GM11168 (cell line): ENCODE data around the gene WDR82.

Experiments used
- in situ Hi-C: fragments of 300-500 bp; cut with MboI; formaldehyde crosslinking; loops from one replicate; pipeline ENCODE4 v1.12.0; 2022; ENCODE audit warnings: low sequenced_read_pairs; ENCODE audit not compliant: unreplicated experiment

Gene WDR82

DNA sequence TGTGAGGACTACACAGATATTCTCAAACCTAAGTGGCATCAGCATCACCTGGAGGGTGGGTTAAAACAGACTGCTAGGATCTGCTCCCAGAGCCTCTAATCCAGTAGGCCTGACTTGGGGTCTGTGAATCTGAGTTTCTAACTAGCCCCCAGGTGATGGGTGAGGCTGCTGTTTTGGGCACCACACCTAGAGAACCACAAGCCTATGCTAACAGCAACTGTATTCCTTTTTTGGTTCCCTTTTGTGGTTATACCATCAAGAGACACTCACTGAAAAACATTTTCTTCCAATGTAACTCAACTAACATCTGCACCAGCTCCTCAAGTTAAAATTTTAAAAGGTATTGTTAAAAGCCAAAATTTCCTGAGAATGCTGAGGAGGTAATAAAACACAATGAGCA lies 16.0 kb downstream of the WDR82 start:
- in situ Hi-C loops = no loop called here

GRCh38 chr3:52259448-52259847 lies 19.0 kb downstream of the WDR82 start:
- in situ Hi-C loops = no loop called here

DNA sequence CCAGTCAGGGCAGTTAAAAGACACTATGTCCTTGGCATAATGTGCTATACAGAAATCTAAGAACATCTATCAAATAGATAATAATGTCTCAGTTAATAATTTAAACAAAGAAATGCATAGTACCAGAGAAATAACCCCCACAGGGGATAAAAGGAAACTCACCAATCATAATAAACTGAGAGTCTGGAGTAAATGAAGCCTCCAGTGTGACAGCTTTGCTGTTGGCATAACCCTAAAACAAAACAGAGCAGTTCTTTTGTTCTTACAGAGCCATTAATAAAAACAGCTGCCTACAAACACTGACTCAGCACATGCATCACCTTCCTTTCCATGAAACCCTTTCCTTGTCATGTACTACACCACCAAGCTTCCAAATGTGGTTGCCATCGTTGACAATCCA lies 19.4 kb downstream of the WDR82 start:
- in situ Hi-C loops = no loop called here

DNA sequence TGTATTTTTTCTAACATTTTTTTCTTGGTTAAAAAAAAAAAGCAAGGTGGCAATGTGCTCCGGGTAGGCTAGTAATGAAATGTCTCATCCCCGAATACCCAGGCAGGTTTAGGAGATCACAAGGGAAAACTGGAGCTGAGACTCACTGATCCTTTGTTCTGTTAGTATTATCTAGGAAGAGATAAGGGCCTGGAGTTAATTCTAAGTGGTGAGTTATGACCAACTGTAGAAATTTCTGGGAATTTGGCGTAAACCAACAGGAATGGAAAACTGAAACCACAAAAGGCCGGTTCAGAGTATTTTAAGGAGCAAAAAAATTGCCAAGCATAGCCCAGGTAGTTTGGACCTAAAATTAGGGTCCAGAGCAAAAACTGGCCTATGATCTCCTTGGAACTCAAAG lies 20.5 kb downstream of the WDR82 start:
- in situ Hi-C loops = no loop called here

- in situ Hi-C loops = no loop called here
These were observed 21.8 kb downstream of the WDR82 start for GRCh38 chr3:52256622-52257021.

- in situ Hi-C loops = no loop called here
These were observed 22.3 kb downstream of the WDR82 start for GRCh38 chr3:52256159-52256558.

- in situ Hi-C loops = no loop called here
These were observed 23.8 kb downstream of the WDR82 start for GRCh38 chr3:52254608-52255007.

DNA sequence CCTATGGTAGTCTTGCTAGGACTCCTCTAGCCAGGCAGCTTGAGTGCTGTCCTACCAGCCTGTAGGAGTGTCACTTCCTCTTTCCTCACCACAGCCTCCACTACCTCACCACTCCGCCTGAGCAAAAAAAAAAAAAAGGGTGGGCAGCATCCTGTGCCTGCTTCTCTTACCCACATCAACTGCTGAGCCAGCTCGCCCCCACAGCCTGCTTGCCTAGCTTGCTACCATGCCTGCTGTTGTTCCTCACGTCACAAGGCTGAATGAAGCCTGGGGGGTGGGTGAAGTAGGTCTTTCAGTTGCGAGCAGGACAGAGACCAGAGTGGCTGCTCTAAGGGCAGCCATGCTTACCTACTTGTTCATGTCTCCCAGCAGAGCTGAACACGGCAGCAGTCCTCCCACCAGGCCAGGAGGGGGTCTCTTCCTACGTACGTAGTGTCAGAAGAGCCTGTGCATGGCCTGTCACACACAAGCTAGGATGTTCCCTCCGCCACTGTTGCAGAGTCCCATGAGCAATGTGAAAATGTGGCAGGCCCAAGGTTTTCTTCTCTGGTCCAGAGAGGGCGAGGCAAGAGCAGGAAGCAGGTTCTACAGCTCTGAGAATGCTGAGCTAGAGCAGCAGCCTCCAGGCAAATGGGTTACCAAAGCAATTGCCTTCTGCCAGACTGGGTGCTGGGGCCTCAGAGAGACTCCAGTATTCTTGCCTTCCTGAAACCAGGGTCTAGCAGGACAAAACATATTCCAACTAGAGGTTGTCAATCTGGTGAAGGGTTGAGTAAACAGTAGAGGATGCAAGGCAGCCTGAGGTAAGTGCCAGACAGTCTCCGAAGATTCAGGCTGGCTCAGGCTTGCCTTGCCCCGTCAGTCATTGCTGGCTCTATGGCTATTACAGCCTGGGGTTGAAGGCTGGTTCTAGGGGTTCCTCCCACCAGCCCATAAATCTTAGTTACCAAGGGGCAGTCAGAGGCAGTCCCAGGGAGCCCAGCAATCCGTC lies 24.8 kb downstream of the WDR82 start:
- in situ Hi-C loops = no loop called here

DNA sequence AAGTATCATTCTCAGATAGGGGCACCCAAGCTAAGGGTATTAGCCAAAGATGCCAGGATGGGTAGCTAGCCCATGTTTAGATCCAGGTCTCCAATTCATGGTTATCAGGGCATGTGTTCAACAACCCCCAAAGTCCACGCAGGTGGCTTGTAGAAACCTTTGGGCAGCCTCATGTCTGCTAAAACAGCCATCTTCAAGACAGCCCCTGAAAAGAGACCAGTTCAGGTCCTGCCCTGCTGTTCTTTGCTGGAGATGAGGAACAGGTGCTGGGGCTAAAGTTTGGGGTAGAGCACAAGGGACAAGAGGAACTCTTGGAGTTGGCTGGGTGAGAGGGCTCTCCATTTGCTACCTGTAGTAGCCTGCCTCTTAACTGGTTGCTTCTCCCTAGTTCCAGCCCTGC lies 28.3 kb downstream of the WDR82 start:
- in situ Hi-C loops = no loop called here

- in situ Hi-C loops = no loop called here
These were observed 28.8 kb downstream of the WDR82 start for GRCh38 chr3:52249683-52250082.

GRCh38 chr3:52248816-52249547 lies 29.5 kb downstream of the WDR82 start:
- in situ Hi-C loops = no loop called here

GRCh38 chr3:52248165-52248541 lies 30.3 kb downstream of the WDR82 start:
- in situ Hi-C loops = no loop called here

- in situ Hi-C loops = no loop called here
These were observed 30.9 kb downstream of the WDR82 start for GRCh38 chr3:52247409-52248164.

DNA sequence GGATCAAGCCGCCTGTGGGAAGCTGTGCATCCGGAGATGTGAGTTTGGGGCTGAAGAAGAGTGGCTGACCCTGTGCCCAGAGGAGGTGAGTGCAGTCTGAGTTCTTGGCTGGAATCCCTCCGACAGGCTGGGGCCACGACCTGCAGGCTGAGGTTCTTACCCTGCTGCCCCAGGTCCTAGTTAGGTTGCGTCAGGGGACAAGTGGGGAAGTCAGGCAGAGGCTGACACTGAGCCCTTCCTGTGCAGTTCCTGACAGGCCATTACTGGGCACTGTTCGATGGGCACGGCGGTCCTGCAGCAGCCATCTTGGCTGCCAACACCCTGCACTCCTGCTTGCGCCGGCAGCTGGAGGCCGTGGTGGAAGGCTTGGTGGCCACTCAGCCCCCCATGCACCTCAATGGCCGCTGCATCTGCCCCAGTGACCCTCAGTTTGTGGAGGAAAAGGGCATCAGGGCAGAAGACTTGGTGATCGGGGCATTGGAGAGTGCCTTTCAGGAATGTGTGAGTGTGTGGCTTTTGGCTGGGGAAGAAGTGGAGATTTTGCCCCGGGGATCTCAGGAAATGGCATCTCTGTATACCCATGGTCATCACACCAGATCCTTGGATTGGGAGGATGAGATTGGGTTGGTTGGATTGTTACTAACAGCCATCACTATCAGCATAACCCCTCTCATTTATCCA lies 31.6 kb downstream of the WDR82 start:
- in situ Hi-C loops = no loop called here

- in situ Hi-C loops = no loop called here
These were observed 32.2 kb downstream of the WDR82 start for GRCh38 chr3:52246264-52246620.

DNA sequence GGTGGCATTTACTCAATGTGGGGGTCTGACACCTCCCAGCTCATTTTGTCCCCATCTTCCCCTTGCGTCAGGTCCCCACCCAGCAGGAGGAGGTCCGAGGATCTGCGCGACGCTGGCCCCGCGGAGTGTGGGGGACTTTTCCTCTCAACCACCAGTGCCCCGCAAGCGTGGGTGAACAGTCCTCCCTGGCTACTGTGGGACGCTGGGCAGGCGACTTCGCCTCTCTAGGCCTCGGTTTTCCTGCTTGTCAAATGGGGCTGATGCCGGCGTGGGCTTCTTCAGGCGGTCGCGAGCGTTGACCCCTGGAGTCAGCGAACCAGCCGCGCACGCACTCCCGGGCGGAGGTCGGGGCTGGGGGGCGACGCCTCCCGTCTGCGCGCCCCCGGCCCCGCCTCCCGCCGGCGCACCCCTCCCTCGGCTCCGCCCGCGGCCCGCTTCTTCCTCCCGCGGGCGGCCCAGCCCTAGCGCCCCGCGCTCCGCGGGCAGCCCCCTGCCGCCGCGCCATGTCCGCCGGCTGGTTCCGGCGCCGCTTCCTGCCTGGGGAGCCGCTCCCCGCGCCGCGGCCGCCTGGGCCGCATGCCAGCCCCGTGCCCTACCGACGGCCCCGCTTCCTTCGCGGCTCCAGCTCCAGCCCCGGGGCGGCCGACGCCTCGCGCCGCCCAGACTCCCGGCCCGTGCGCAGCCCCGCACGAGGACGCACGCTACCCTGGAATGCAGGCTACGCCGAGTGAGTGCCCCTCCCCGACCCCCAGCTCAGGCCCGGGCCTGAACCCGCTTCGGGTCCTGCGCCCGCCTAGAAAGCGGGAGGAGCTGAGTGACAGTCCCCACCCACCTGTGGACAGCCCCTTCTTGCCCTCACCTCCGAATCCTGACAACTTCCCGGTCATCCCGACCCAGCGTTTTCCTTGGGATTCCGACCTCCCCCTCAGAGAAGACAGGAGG lies 32.9 kb downstream of the WDR82 start, which contains the start of gene PPM1M:
Gene PPM1M (plus strand): TSS at position 438 of the 942 bp plus-strand sequence. CDS start 66 bp downstream, at position 504.
- in situ Hi-C loops = no loop called here

DNA sequence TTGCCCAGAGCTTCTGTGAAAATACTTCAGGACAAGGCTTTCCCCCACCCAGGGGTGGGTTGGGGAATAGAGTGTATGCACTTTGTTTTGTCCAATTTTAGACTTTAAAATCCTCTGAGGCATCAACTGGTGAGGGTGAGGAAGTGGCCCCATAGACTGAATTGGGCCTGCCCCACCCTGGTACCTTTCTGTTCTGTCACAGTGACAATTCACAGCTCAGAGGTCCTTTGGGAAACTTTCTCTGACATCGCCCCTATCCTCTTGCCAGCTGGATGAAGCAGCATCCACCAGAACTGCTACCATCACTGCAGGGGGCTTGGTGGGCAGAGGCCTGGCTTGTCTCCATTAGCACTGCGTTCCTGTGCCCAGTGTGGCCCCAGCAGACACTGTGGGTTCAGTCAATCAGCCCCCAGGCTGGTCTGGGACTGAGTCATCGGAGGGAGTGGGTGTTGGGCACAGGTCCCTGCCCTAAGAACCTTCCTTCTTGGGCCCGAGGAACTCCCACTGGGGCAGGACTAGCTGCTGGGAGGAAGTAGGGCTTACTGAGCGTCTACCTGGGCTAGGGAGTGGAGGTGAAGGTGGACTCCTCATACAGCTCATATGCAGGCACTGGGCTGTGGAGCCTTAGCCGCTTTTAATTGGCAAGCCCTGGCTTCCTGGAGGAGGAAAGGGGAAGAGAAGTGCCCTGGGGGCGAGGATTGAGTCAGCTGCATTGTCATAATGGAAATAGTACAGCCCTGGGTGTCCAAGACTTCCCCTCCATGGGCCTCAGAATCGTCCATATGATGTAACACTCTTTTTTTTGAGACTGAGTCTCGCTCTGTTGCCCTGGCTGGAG lies 34.4 kb downstream of the WDR82 start:
- in situ Hi-C loops = no loop called here

- in situ Hi-C loops = no loop called here
These were observed 36.4 kb downstream of the WDR82 start for GRCh38 chr3:52242039-52242438.
